Retina (tissue), 1 donor: Measurements from ENCODE around the gene COL9A1.
A peak's percentile ranks its signal among the peaks of the same experiment; 100 is the strongest.
"Not testable (repeated sequence)": the region's sequence is repeated elsewhere in the genome, so short reads cannot be mapped to it uniquely, and the experiment has no call there.

ENCODE experiments used
- DNase-seq: peaks from one replicate; pipeline ENCODE4 v3.0.0-alpha.2; 2016

COL9A1 gene

DNA sequence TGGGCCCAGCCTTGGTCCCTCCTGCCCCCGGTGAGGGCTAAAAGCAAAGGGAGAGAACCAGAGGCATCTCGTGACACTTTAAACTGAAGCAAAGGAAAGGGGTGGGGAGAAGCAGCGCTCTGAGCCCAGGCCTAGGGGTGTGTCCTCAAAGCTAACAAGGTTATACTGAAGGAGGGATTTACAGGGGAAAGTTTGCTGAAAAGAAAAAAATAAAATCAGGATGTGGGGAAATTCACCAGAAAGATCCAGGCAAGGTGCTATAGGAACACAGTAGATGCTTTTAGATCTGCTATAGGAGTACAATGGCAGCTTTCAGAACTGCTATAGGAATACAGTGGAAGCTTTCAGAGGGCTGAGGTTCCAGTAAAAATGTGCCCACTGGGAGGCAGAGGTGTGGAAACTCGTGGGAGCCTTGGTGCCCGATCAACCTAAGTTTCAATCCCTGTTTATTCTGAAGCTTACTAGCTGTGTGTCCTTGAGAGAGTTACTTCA, at the start of gene COL9A1:
Gene COL9A1, minus strand, starts transcription at position 51 of the 492 bp plus-strand sequence. CDS start 160 bp downstream, outside the sequence.
- DNase-seq = no peak

- DNase-seq = no peak
Measured at GRCh38 chr6:70351461-70351860, 48.6 kb upstream of the COL9A1 start.

- DNase-seq = no peak
Measured at GRCh38 chr6:70345619-70346018, 42.7 kb upstream of the COL9A1 start.

- DNase-seq = no peak
Measured at GRCh38 chr6:70343313-70343712, 40.4 kb upstream of the COL9A1 start.

GRCh38 chr6:70339810-70340209, 36.9 kb upstream of the COL9A1 start:
- DNase-seq = not testable (repeated sequence)

- no peak for DNase-seq
Measured at GRCh38 chr6:70338775-70339174, 35.9 kb upstream of the COL9A1 start.

DNA sequence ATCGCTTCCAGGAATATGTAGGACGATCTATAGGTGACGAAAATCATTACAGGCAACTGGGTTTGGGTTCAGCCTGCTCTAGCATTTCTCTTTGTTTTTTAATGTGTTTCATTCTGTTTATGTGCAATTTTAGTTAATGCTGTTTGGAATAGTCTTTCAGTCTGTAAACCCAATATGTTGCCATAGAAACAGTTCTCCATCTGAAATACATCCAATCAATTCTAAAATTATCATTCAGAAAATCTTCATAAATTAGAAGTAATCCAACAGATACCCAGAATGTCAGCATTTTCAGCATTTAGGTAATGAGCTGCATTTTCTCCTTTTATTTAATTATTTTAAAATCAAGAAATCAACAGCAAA, 34.8 kb upstream of the COL9A1 start:
- no peak for DNase-seq

- no peak for DNase-seq
Measured at GRCh38 chr6:70336996-70337742, 34.3 kb upstream of the COL9A1 start.

GRCh38 chr6:70327036-70327435, 24.2 kb upstream of the COL9A1 start:
- DNase-seq = no peak

GRCh38 chr6:70325009-70325408, 22.1 kb upstream of the COL9A1 start:
- DNase-seq = no peak

DNA sequence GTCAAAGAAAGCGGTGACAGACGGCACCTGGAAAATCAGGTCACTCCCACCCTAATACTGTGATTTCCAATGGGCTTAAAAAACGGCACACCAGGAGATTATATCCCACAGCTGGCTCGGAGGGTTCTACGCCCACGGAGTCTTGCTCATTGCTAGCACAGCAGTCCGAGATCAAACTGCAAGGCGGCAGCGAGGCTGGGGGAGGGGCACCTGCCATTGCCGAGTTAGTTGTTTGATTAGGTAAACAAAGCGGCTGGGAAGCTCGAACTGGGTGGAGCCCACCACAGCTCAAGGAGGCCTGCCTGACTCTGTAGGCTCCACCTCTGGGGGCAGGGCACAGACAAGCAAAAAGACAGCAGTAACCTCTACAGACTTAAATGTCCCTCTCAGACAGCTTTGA, 14.9 kb upstream of the COL9A1 start:
- DNase-seq = not testable (repeated sequence)

DNA sequence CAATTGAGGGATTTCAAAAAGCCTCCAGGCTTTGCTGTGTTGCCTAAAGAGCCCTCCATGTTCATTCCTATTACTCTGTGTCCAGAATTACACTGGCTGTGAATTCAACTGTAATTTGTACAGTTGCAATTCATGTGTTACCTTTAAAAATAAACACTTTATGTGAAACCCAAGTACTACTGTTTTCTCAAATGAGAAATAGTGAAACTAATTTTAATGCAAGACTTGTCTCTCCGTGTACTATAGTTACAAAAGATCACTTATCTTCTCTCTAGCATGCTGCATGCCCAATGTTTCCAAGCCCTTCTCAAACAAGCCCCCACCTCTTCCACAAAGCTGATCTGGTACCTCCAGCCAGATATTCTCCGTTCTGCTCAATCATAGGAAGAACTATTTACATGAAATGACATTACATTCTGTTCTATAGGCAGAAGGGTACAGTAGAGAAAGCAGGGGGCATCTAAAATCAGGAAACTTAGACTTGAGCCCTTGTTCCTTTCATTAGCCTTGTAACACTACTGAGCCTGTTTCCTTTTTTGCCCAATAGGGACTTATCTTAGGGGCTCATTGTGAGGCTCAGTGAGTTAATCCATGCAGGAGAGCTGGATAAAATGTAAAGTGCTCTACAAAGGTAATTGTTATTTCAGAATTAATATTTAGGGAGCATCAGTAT, 12.3 kb upstream of the COL9A1 start:
- DNase-seq = no peak

DNA sequence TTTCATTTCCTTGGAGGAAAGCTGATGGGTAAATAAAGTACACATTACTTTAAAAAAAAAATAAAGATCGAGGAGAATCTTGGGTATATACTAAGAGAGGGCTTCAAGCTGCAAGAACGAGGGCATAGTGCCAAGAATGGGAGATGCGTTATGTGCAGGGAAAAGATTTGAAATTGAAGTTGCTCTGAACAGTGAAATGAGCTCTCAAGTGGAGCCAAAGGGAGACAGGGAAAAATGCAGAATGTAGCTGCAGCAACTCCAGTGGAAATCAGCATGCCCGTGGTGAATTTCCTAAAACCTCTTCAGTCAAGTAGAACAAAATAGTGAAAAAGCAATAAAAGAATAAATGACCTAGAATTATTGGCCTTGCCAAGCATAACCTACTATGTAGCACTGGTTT, 11.4 kb upstream of the COL9A1 start:
- no peak for DNase-seq

- DNase-seq = no peak
Measured at GRCh38 chr6:70312165-70312745, 9.4 kb upstream of the COL9A1 start.

DNA sequence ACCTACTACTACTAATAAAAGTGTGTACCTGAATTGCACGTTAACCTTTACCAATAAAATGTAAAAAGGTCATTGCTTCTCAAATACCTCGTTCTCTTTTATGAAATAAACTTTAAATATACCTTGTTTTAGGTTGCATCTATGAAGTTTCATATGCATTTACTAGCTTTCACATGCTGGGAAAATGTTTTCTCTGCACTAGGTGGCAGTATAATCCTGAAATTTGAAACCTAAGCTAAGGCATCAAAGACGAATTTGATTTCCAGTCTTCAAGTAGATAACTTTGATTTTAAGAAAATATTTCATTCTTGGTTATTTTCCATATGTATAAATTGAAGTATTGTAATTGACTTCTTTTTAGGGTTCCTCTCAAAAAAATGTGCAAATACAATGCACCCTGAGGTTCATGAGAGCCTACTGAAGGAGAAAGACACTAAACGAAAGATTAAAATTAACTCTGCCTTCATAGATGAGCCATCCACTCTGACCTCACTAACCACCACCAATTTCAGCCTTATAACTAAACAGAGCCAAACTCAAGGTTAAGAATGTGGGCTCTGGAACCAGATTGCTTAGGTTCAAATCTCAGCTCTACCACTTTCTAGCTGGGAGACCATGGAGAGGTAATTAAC, 7.3 kb upstream of the COL9A1 start:
- peak; percentile 26 for DNase-seq

GRCh38 chr6:70309243-70309642, 6.4 kb upstream of the COL9A1 start:
- peak; percentile 21 for DNase-seq

DNA sequence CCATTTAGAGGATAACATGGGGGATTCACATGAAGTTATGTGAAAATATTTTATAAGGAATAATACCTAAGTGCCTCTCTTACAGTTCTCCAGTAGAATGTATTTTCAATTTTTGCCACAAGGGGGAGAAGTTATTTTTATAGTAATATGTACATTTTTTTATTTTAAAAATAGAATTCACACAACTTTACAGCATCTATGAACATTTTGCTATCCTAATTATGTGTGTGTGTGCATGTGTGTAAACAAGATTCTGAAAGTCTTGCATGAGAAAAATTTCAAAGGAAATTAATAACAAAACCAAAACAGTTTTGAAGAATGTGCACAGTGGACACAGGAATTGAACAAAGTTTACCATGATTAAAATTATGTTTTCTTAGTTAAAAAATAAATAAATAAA, 5.3 kb upstream of the COL9A1 start:
- DNase-seq = not testable (repeated sequence)

GRCh38 chr6:70307008-70307407, 4.1 kb upstream of the COL9A1 start:
- DNase-seq = no peak

DNA sequence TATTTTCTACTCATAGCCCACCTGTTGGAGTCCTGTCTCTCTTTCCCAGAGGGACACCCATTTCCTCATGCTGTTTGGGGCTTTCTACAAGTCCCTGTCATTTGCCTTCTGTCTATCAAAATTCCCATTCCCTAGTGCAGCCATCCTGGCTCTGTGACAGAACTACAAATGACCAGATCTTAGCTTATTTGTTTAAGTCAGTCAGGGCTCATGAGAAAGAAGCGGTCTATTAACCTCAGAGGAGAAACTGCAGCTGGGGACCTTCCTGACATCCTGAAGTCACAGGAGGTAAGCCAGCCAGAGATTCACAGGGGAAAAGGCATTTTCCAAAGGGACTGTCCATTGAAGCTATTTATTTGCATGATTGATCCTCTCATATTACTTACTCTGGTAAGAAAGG, 1.7 kb upstream of the COL9A1 start:
- DNase-seq = no peak

DNA sequence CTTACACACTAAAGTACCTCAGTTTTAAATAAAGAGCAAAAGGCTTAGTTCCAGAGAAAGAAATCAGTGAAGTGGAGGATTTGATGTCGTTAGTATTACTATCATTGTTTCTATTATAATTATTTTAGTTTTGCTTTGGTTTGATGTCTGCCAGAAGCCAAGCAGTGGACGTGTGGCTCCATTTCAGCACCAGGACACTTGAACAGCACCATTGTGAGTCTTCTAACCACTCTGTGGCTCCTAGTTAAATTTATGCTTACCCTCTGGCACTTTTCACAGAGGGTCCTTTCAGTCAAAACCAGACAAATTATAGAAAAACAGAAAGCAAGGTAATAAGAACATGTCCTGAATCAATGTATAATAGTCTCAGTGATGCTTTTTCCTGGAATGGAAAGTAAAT, 3.4 kb downstream of the COL9A1 start:
- no peak for DNase-seq

DNA sequence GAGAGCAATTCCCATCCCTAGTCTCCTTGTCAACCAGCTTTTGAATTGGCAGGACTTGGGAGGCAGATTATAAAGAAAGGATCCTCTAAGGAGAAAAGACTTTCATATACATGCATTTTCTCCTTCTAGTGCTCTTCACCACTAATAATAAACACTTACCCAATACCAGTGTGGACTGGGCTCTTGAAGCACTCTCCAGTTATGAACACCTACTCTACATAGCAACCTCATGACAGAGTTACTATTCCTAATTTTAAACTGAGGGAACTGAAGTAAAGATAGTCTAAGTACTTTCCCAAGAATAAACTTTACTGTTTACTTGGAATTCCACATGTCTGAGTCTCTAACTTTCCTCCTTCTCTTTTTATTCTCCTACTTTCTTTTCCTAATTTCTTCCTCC, 4.8 kb downstream of the COL9A1 start:
- DNase-seq = no peak

GRCh38 chr6:70292193-70292592, 10.7 kb downstream of the COL9A1 start:
- DNase-seq = no peak

GRCh38 chr6:70289299-70289698, 13.6 kb downstream of the COL9A1 start:
- DNase-seq = no peak

DNA sequence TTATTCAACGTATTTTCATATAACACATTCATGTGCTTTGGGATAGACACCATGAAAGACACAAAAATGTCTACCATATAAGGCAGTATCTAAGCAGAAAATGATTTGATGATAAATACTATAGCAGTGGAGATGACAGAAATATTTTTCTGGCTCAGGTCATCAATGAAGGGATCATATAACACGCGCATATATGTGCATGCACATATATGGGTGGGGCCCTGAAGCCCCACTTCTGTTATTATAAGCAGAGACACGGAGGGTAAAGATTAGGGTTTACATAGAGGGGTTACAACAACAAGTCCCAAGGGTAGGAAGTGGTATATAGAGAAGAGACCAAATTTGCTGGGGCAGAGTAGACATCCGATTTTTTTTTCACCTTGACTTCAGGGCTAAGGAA, 16.0 kb downstream of the COL9A1 start:
- no peak for DNase-seq
